Activated naive CD4-positive, alpha-beta T cell treated with anti-CD3 and anti-CD28 coated beads for 36 hours (primary cell): ENCODE results near the gene AIP. TPM values are rescaled to one million over a fixed set of nuclear protein-coding genes. Genes with fewer than 3 reads are reported as not detected.
"Not testable (repeated sequence)": the region's sequence is repeated elsewhere in the genome, so short reads cannot be mapped to it uniquely, and the experiment has no call there.

Experiments used
- CTCF ChIA-PET: fragments of 350-600 bp; sonication (Branson Sonifier 250); formaldehyde crosslinking; loops from one replicate; lab custom pipeline; 2021; ENCODE audit warnings: antibody characterized with exemption; lab: Charles Lee
- DNase-seq: peaks from one replicate; pipeline ENCODE4 v3.0.0-alpha.2; 2020
- H3K27ac Mint-ChIP-seq: one replicate; pipeline ENCODE4 v1.8.0; 2021; ENCODE audit warnings: mild to moderate bottlenecking, mixed read lengths
- H3K27me3 Mint-ChIP-seq: one replicate; pipeline ENCODE4 v1.8.0; 2021; ENCODE audit warnings: low read depth, mixed read lengths
- H3K36me3 Mint-ChIP-seq: one replicate; pipeline ENCODE4 v1.8.0; 2021; ENCODE audit warnings: low read depth, mixed read lengths
- H3K4me1 Mint-ChIP-seq: one replicate; pipeline ENCODE4 v1.8.0; 2021; ENCODE audit warnings: low read depth, mixed read lengths
- H3K4me3 Mint-ChIP-seq: one replicate; pipeline ENCODE4 v1.8.0; 2021; ENCODE audit warnings: mild to moderate bottlenecking, moderate library complexity, mixed read lengths
- H3K9me3 Mint-ChIP-seq: one replicate; pipeline ENCODE4 v1.8.0; 2021; ENCODE audit warnings: mixed read lengths
- intact Hi-C: fragments of 100-400 bp; cut with micrococcal nuclease; formaldehyde crosslinking; loops from one replicate; pipeline ENCODE4 v1.15.1; 2023
- total RNA-seq, 2 experiments: library from RNA; stranded (reverse); gene quantifications; one replicate each; pipeline ENCODE4 v1.2.3, GENCODE V29; 2021

Gene AIP
- total RNA-seq, 2 experiments from 2014 or later = 163 to 166 TPM

DNA sequence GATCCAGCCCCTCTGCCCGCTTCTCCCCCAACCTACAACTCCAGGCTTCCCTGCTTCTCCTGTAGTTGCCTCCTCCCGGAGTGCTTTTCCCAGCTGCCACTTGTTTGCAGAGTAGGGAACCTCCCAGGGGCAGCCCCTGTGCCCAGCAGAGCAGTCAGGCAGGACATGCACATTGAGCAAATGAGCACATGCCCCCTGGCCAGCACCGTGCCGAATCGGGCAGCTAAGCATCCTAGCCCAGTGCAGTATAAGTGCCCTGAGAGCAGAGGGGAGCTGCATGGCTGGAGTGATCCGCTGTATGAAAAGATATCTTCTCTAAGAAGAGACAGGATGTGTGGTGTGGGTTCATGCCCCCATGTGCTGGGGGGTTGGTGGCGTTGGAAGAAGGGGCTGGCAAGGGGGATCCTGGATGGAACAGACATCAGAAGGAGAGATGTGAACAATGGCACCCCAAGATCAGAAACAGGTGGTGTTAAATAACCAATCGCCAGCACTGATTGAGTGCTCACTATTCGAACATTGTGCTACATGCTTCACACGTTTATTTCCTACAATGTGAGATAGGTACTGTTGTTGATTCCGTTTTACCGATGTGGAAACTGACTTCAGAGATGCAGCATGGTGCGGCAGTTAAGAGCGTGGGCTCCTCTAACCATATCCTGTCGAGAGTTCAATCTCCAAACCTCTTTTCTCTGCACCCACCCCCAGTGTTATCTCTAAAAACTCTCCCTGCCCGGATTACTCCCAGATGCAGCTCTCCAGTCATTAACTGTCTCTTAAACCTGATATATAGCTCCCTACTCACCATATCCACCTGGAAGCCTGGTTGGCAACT, 1.2 kb downstream of the AIP start:
- intact Hi-C loops = loop anchor here (1.0 to 5.0 kb wide), 5 partner anchors 15 to 197 kb away; partner anchors contain the start of genes ANKRD13D, PTPRCAP and TMEM134
- Mint-ChIP-seq H3K27me3 (no peaks in the 10 kb centered on the region), H3K36me3 (peaks cover 31% of the 10 kb centered on the region), H3K9me3 (no peaks in the 10 kb centered on the region), H3K27ac (peak overlapping the region; percentile 99), H3K4me3 (peak overlapping the region; percentile 94), H3K4me1 (peaks cover 43% of the 10 kb centered on the region)
- CTCF ChIA-PET = interaction anchor here (0.6 to 1.4 kb wide), 4 partner anchors 13 to 89 kb away, joined by 3 to 6 read pairs (median 4); no protein-coding TSS in a partner anchor
- peak; percentile 72 for DNase-seq

DNA sequence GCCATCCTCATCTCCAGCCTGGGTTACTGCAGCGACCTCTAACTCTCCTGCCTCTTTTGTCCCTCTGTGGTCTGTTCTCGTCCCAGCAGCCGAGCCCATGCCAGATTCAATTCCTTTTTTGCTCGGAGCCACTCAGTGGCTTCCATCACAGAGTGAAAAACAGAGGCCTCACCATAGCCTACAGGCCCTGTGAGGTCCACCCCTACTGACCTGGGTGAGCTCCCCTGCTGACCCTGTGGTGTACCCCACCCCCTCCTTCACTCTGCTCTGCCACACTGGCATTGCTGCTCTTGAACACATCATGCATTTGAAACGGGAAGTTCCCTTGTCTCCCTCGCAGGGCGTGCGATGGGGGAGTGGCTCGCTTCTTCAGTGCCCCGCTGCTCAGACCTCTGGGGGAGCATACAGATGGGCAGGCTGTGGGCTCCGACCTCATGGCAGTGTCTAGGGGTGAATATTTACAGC, 2.1 kb downstream of the AIP start:
- Mint-ChIP-seq H3K36me3 (peaks cover 36% of the 10 kb centered on the region), H3K4me1 (peaks cover 48% of the 10 kb centered on the region), H3K27me3 (no peaks in the 10 kb centered on the region), H3K4me3 (peak overlapping the region; percentile 94), H3K27ac (peak overlapping the region; percentile 99), H3K9me3 (no peaks in the 10 kb centered on the region)
- DNase-seq = peak; percentile 86
- CTCF ChIA-PET = interaction anchor here (1.2 kb wide), 2 partner anchors 14 to 35 kb away, joined by 3 to 6 read pairs; no protein-coding TSS in a partner anchor
- intact Hi-C loops = loop anchor here (1.0 to 5.0 kb wide), 4 partner anchors 48 to 198 kb away; partner anchors contain the start of genes ANKRD13D, POLD4 and PTPRCAP

DNA sequence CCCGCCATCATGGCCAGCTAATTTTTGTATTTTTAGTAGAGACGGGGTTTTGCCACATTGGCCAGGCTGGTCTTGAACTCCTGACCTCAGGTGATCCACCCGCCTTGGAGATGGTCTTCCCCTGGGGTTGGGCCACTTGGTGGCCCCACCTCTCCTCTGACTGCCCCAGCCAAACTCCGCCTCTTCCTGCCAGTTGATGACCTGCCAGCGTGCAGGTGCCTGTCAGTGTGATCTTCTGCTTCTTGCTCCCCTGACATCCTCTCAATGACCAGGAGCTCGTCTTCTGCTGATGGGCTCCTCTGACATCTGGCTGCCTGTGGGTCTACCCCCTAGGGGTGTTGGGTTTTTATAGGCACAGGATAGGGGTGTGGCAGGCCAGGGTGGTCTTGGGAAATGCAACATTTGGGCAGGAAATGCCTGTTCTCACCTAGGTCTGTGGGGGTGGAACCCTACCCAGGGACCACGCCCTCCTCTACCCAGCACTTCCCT, 3.1 kb downstream of the AIP start:
- intact Hi-C loops = loop anchor here (1.0 to 2.0 kb wide), 3 partner anchors 39 to 218 kb away; partner anchors contain the start of gene POLD4

DNA sequence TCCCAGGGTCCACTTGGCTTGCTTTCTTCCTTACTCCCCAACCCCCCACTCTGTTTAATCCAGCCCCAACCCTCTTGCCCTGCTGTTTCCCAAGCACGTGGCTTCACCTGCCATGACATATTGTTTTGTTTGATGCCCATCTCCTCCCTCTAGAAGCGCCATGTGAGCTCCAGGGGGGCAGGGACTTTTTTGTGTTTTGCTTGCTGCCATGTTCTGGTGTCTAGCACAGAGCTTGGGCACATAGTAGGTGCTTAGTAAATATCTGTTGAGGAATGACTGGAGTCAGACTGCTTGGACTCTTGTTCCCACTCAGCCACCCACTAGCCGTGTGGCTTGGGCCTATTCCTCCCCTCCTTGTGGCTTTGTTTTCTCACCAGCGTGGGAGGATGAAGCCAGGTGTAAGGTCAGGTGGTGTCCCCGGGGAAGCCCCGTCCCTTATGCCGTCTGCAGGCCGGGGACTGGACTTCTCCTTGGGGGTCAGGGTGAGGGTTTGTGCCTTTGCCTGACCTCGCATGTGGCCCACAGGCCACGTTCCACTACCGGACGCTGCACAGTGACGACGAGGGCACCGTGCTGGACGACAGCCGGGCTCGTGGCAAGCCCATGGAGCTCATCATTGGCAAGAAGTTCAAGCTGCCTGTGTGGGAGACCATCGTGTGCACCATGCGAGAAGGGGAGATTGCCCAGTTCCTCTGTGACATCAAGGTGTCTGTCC, 3.8 kb downstream of the AIP start:
- Mint-ChIP-seq H3K27ac (peak overlapping the region; percentile 99), H3K4me3 (peak overlapping the region; percentile 94), H3K27me3 (no peaks in the 10 kb centered on the region), H3K4me1 (peaks cover 50% of the 10 kb centered on the region), H3K9me3 (no peaks in the 10 kb centered on the region), H3K36me3 (peaks cover 43% of the 10 kb centered on the region)
- DNase-seq = peak; percentile 75
- CTCF ChIA-PET = interaction anchor here (1.6 to 1.8 kb wide), 2 partner anchors 18 to 86 kb away, joined by 4 to 6 read pairs; no protein-coding TSS in a partner anchor
- intact Hi-C loops = loop anchor here (1.0 to 2.0 kb wide), 4 partner anchors 17 to 218 kb away; partner anchors contain the start of gene TMEM134

More for the DNA sequence above, 3.1 kb downstream of the AIP start:
- H3K36me3 Mint-ChIP-seq = peaks cover 40% of the 10 kb centered on the region
- peaks cover 49% of the 10 kb centered on the region for H3K4me1 Mint-ChIP-seq
- peak; percentile 87 for DNase-seq
- not testable (repeated sequence) for H3K27me3 Mint-ChIP-seq, H3K9me3 Mint-ChIP-seq
- CTCF ChIA-PET = interaction anchor here (1.6 to 1.8 kb wide), 2 partner anchors 18 to 85 kb away, joined by 4 to 6 read pairs; no protein-coding TSS in a partner anchor
- peak overlapping the region; percentile 99 for H3K27ac Mint-ChIP-seq
- H3K4me3 Mint-ChIP-seq = peak overlapping the region; percentile 94

DNA sequence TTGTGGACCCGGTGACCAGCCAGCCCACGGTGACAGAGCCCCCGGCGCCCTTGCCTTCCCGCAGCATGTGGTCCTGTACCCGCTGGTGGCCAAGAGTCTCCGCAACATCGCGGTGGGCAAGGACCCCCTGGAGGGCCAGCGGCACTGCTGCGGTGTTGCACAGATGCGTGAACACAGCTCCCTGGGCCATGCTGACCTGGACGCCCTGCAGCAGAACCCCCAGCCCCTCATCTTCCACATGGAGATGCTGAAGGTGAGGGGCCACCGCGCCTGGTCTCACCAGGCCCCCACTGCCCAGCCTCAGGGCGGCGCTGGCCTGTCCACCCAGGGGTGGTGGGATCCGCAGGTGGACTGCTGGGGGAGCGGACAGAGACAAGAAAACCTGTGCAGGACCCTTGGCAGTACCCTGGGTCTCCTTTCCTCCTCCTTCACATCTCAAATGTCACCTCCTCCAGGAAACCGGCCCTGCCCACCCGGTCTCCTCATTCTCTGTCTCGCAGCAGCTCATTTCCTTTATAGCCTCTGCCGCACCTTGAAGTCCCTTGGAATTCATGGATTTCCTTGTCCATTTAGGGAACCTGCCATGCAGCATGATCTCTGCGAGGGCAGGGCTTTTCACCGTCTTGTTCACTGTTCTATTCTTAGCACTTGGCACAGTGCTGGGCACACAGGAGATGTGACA, 6.5 kb downstream of the AIP start:
- Mint-ChIP-seq H3K4me1 (peaks cover 47% of the 10 kb centered on the region), H3K27ac (peak overlapping the region; percentile 99), H3K36me3 (peaks cover 38% of the 10 kb centered on the region), H3K4me3 (no peak overlapping the region), H3K27me3 (no peaks in the 10 kb centered on the region), H3K9me3 (no peaks in the 10 kb centered on the region)
- intact Hi-C loops = no loop called here
- no peak for DNase-seq
- CTCF ChIA-PET = no interaction called here

DNA sequence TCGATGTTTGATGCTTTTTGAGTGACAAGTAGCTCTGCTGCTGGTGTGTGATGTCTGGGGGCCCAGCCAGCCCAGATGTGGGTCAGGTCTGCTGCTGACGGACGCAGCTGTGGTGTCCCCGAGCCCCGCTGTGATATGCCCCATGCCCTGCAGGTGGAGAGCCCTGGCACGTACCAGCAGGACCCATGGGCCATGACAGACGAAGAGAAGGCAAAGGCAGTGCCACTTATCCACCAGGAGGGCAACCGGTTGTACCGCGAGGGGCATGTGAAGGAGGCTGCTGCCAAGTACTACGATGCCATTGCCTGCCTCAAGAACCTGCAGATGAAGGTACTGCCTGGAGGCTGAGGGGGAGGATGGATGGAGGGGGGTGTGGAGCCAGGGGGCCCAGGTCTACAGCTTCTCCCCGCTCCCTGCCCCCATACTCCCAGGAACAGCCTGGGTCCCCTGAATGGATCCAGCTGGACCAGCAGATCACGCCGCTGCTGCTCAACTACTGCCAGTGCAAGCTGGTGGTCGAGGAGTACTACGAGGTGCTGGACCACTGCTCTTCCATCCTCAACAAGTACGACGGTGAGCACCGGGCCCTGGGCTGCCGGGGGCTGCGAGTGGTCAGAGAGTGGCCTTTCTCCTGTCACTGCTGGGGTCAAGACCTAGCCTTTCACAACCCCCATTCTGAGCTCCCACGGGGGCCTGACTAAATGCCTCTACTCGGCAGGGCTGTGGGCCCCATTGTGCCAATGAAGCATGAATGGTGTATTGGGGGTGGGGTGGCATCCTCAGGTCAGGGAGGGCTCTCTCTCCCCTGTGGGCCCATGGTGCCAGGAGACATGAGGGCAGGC, 7.3 kb downstream of the AIP start:
- H3K4me3 Mint-ChIP-seq = no peak overlapping the region

DNA sequence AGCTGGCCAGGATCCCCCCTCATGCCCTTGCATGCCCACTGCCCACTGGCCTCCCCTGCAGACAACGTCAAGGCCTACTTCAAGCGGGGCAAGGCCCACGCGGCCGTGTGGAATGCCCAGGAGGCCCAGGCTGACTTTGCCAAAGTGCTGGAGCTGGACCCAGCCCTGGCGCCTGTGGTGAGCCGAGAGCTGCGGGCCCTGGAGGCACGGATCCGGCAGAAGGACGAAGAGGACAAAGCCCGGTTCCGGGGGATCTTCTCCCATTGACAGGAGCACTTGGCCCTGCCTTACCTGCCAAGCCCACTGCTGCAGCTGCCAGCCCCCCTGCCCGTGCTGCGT, 7.9 kb downstream of the AIP start:
- peak overlapping the region; percentile 61 for H3K27ac Mint-ChIP-seq
- peaks cover 35% of the 10 kb centered on the region for H3K36me3 Mint-ChIP-seq
- no peaks in the 10 kb centered on the region for H3K9me3 Mint-ChIP-seq
- no peak overlapping the region for H3K4me3 Mint-ChIP-seq
- H3K4me1 Mint-ChIP-seq = peaks cover 40% of the 10 kb centered on the region
- intact Hi-C loops = no loop called here
- no peaks in the 10 kb centered on the region for H3K27me3 Mint-ChIP-seq
- CTCF ChIA-PET = no interaction called here
- DNase-seq = no peak

More for the DNA sequence above, 7.3 kb downstream of the AIP start:
- Mint-ChIP-seq H3K27ac (peak overlapping the region; percentile 80), H3K36me3 (peaks cover 34% of the 10 kb centered on the region), H3K4me1 (peaks cover 41% of the 10 kb centered on the region), H3K27me3 (no peaks in the 10 kb centered on the region), H3K9me3 (no peaks in the 10 kb centered on the region)
- intact Hi-C loops = no loop called here
- no peak for DNase-seq
- CTCF ChIA-PET = no interaction called here

DNA sequence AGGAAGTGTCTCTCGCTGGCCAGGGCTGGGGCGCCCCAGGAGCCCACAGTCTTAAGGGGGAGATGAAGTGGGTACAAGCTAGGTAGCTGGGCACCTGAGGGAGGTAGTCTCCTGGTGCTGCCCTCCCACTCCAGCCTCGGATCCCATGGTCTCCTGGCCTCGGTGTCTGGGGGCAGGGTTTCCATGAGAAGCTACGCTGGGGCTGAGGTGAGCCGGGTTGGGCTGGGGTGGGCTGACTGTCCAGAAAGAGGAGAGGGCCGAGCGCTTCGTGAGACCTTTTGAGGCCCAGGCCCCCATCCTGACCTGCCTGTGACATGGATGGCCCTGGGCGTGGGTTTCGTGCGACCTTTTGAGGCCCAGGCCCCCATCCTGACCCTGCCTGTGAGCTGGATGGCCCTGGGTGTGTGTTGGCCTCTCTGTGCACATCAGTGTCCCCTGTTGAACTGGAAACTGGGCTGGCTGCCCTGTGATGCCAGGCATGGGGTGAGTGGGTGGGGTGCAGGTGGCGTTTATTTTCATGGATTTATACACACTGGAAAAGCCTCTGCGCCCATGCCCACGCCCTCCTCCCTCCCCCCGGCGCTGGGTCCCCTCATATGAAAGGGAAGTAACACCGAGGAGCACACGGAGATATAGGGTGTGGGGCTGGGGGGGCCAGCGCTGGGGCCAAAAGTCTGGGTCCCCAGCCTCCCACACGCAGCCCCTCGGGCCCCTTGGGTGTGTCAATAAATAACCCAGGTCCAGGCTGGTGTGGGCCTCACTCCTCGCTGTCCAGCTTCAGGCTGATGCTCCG, 8.6 kb downstream of the AIP start:
- H3K4me1 Mint-ChIP-seq = peaks cover 33% of the 10 kb centered on the region
- intact Hi-C loops = no loop called here
- CTCF ChIA-PET = no interaction called here
- H3K27ac Mint-ChIP-seq = peak overlapping the region; percentile 61
- no peaks in the 10 kb centered on the region for H3K27me3 Mint-ChIP-seq
- H3K9me3 Mint-ChIP-seq = no peaks in the 10 kb centered on the region
- no peak for DNase-seq
- H3K4me3 Mint-ChIP-seq = no peak overlapping the region
- peaks cover 34% of the 10 kb centered on the region for H3K36me3 Mint-ChIP-seq

DNA sequence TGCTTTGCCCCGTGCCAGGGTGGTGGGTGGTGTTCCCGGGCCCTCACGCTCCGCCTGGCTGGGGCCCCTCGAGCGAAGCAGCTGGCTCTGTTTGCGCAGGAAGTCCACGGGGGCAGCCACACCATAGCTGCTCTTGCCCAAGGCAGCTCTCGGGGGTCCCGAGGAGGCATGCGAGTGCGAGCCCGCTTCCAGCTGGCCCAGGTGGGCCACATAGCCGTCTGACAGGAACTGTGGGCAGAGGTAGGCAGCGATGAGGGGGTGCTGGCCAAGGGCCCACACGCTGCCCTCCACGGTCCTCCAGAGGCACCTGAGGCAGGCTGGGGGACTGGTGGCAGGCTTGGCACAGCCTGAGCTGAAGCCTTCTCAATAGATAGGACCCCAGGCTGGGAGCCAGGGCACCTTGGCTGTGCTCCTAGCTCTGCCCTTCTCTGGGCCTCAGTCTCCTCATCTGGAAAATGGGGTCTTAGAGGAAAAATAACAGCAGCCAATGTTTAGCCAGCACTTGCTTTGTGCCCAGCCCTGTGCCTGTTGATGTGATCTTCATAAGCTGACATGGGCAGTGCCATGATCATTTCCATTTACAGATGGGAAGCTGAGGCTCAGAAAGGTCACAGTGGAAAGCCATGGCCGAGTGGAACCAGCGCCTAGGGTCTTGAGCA, 9.4 kb downstream of the AIP start:
- H3K9me3 Mint-ChIP-seq = no peaks in the 10 kb centered on the region
- intact Hi-C loops = no loop called here
- H3K27me3 Mint-ChIP-seq = no peaks in the 10 kb centered on the region
- H3K27ac Mint-ChIP-seq = no peak overlapping the region
- H3K4me1 Mint-ChIP-seq = peaks cover 25% of the 10 kb centered on the region
- CTCF ChIA-PET = no interaction called here
- no peak overlapping the region for H3K4me3 Mint-ChIP-seq
- no peak for DNase-seq
- peaks cover 33% of the 10 kb centered on the region for H3K36me3 Mint-ChIP-seq

DNA sequence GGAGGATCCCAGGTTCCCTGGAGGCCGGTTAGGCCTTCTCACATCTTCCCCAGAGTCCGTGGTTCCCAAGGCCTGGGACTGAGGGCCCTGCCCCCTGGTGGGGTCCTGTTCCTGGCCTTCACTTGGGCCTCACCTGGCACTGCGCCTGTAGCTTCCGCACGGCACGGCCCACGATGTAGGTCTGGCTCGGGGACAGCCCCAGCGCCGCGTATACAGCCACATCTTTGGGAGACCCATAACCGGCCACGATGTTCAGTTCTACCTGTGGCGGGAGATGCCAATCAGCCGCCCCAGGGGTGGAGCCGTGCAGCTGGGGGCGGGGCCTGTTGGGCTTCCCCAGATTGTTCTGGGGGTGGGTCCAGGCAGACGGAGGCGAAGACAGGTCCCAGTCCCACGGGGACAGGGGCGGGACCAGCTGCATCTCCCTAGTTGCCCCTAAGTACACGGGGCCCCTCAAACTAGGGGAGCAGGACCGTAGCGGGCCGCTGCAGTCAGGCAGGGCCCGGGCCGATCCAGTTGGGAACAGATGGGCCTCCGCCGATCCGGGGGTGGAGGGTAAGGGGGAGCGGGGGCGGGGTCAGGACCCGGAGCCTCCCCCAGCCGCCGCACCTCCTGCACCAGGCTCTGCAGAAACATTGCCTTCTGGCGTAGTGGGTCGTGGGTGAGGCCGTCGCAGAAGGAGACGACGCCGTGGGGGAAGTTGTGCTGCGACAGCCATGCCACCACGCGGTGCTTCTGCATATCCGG, 10.1 kb downstream of the AIP start:
- peak; percentile 28 for DNase-seq
- Mint-ChIP-seq H3K27me3 (no peaks in the 10 kb centered on the region), H3K9me3 (no peaks in the 10 kb centered on the region), H3K4me1 (peaks cover 18% of the 10 kb centered on the region), H3K4me3 (no peak overlapping the region), H3K27ac (no peak overlapping the region), H3K36me3 (peaks cover 33% of the 10 kb centered on the region)
- CTCF ChIA-PET = interaction anchor here (0.6 kb wide), 1 partner anchor 27 kb away, joined by 3 read pairs; no protein-coding TSS in a partner anchor
- intact Hi-C loops = no loop called here
